Small intestine (tissue), 7 donors: ENCODE measurements around the gene TNNI3K. TPM values are rescaled to one million over a fixed set of nuclear protein-coding genes. Genes with fewer than 3 reads are reported as not detected.

ENCODE experiments used
- DNase-seq, 2 donors: peaks; one replicate each; pipeline versions ENCODE4 v3.0.0 to v3.0.0-alpha.2; 2013
- FAIRE-seq: peaks from 2 replicates; lab custom pipeline; 2012; peaks lifted over from hg19 to GRCh38; lab: Jason Lieb, UNC
- H3K27ac ChIP-seq, 3 donors: one replicate each; pipeline ENCODE4 v1.5.1; 2013; ENCODE audit warnings: low read length in 2 of 3, mild to moderate bottlenecking in 2 of 3, control low read depth in 1 of 3, inconsistent platforms in 1 of 3, low read depth in 1 of 3, moderate library complexity in 1 of 3
- H3K27me3 ChIP-seq, 3 donors: one replicate each; pipeline ENCODE4 v1.6.1; 2013; ENCODE audit warnings: low read length in 3 of 3, inconsistent platforms in 1 of 3; ENCODE audit not compliant: control insufficient read depth in 3 of 3, insufficient read depth in 3 of 3
- H3K36me3 ChIP-seq, 3 donors: one replicate each; pipeline ENCODE4 v1.6.1; 2013; ENCODE audit warnings: low read length in 3 of 3, inconsistent platforms in 1 of 3, low read depth in 1 of 3, mild to moderate bottlenecking in 1 of 3, moderate library complexity in 1 of 3; ENCODE audit not compliant: control insufficient read depth in 3 of 3, insufficient read depth in 2 of 3
- H3K4me1 ChIP-seq, 3 donors: one replicate each; pipeline ENCODE4 v1.6.1; 2013; ENCODE audit warnings: low read length in 2 of 3, inconsistent platforms in 1 of 3, low read depth in 1 of 3, mild to moderate bottlenecking in 1 of 3, moderate library complexity in 1 of 3; ENCODE audit not compliant: control insufficient read depth in 3 of 3, insufficient read depth in 2 of 3
- H3K4me3 ChIP-seq, 3 donors: one replicate each; pipeline ENCODE4 v1.5.1; 2013; ENCODE audit warnings: low read length in 3 of 3, control low read depth in 1 of 3, inconsistent platforms in 1 of 3, low read depth in 1 of 3, mild to moderate bottlenecking in 1 of 3, moderate library complexity in 1 of 3
- H3K9me3 ChIP-seq, 2 donors: one replicate each; pipeline ENCODE4 v1.6.1; 2013; ENCODE audit warnings: low read depth in 1 of 2, low read length in 1 of 2; ENCODE audit not compliant: control insufficient read depth in 2 of 2, insufficient read depth in 1 of 2
- WGBS, 3 donors: extraction: QIAGEN DNeasy Blood & Tissue Kit; methylation state at CpG; one replicate each; pipeline ENCODE4 v1.1.7; 2013; 5-methylcytosine and 5-hydroxymethylcytosine counted together
- polyA plus RNA-seq, 4 donors: library from polyadenylated mRNA; stranded (reverse) in 3 of 4; unstranded in 1 of 4; fragments of 200-250 nt in 3 of 4; fragments of 120-200 nt in 1 of 4; gene quantifications; one replicate each; pipeline versions ENCODE4 v1.2.1 to v1.2.3, GENCODE V29; 2013
- donor health status: healthy with polysubstance abuse.
- donor health status: control.
- donor health status: control.
- donor health status: Bipolar disorder and iron deficiency.
- donor health status: healthy.

TNNI3K gene
- polyA plus RNA-seq, 4 donors, result 0.24 to 0.32 TPM; not detected in 2

DNA sequence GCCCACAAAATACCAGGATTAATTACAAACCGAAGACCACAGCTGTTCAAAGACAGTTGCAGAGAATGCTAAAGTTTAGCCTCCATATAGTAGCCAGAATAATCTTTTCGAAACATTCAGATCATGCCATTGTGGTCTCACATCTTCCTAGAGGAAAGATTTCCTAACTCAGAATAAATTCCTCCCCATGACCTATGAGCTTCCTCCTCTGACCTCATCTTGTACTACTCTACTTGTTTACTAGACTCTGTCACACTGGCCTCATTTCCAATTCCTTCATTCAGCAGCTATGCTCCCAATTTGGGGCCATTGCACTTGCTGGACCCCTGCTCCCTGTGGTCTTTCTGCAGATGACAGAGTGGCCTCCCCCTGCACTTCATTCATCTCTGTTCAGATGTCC, 349.0 kb downstream of the TNNI3K start:
- Histone ChIP-seq H3K4me3 (no peak overlapping the region), H3K27me3 (no peaks in the 10 kb centered on the region), H3K4me1 (no peaks in the 10 kb centered on the region), H3K36me3 (no peaks in the 10 kb centered on the region), H3K9me3 (no peaks in the 10 kb centered on the region), H3K27ac (no peak overlapping the region)
- no peak for FAIRE-seq
- WGBS, 3 donors, result 79 to 82% (median 81%) methylated on average over 2 of the region's 2 CpGs
- DNase-seq, result no peak

DNA sequence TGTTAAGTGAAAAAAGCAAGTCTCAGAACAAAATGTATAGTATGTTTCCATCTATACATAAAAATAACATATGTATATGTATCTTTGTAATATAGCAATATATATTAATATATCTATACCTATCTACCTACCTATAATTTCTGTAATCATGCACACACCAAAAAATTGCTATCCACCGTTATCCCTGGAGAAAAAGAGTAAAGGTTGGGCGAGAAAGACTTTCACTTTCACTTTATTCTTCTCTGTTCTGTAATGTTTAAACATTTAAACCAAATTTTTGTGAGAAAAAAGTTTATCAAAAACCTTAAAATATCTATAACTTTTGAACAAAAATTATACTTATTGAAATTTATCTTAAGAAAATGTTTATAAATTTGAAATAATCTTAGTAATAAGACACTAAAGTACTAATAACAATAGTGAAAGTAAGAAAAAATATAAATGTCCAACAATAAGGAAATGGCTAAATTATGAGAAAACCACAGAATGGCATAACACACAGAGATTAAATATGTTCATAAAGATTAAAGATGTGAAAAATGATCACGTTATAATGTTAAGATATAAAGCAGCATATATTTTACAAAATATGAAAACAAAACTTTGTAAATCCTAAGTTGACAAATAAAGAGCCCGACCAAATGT, 351.2 kb downstream of the TNNI3K start:
- Histone ChIP-seq H3K4me3 (no peak overlapping the region), H3K4me1 (no peaks in the 10 kb centered on the region), H3K36me3 (no peaks in the 10 kb centered on the region), H3K9me3 (no peaks in the 10 kb centered on the region), H3K27me3 (no peaks in the 10 kb centered on the region), H3K27ac (no peak overlapping the region)
- DNase-seq, result no peak
- 37 to 67% (median 39%) methylated on average over 4 of the region's 4 CpGs for WGBS, 3 donors
- FAIRE-seq, result peak; percentile 93

DNA sequence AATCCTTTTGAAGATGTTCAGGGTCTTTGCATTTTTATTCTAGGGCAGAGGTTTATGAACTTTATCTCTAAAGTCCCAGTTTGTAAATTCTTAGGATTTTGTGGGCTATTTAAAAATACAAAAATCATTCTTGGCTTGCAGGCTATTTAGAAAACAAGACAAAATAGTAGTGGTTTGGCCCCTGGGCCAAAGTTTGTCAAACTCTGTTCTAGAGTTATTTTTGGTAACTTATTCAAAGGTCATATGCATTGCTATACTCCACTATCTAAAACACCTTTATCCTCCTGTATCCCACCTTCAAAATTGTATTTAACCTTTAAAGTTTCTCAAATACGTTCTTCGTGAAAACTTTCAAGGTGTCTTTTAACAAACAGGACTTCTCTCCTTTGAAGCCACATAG, 352.7 kb downstream of the TNNI3K start:
- Histone ChIP-seq H3K9me3 (no peaks in the 10 kb centered on the region), H3K36me3 (no peaks in the 10 kb centered on the region), H3K27me3 (no peaks in the 10 kb centered on the region), H3K27ac (no peak overlapping the region), H3K4me1 (no peaks in the 10 kb centered on the region), H3K4me3 (no peak overlapping the region)
- no peak for FAIRE-seq
- 91 to 95% (median 93%) methylated on average over 2 of the region's 2 CpGs for WGBS, 3 donors
- no peak for DNase-seq

DNA sequence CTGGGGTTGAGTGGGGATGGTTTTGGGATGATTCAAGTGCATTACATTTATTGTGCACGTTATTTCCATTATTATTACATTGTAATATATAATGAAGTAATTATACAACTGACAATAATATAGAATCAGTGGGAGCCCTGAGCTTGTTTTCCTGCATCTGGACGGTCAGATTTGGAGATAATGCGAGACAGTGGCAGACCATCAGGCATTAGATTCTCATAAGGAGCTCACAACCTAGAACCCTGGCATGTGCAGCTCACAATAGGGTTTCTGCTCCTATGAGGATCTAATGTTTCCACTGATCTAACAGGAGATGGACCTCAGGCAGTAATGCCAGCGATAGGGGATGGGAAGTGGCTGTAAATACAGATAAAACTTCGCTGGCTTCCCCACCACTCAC, 355.1 kb downstream of the TNNI3K start:
- DNase-seq, result no peak
- no peak for FAIRE-seq
- 56 to 75% (median 71%) methylated on average over 5 of the region's 5 CpGs for WGBS, 3 donors

DNA sequence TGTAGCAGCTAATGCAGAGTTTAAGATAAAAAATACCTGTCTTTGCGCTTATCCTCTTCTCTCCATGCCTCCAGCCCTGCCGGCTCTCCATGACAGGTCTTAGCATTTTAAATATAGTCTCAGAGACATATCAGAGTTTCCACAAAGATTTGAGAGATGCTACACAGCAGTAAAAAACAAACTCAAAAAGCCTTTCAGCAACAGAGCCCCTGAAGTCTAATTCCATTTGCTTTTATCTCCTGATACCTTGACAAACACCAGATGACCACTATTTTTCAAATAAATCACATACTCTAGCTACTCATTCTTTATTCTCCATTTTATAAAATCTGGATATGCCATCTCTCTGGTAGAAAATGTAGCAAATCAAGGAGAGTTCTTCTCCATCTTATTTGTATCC, 356.8 kb downstream of the TNNI3K start:
- H3K4me1 ChIP-seq, result no peaks in the 10 kb centered on the region
- H3K4me3 ChIP-seq, result no peak overlapping the region
- WGBS, 3 donors, result 69 to 75% (median 74%) methylated on average over 2 of the region's 2 CpGs
- DNase-seq, result no peak
- H3K27me3 ChIP-seq, result no peaks in the 10 kb centered on the region
- no peaks in the 10 kb centered on the region for H3K36me3 ChIP-seq
- no peak overlapping the region for H3K27ac ChIP-seq
- FAIRE-seq, result no peak
- no peaks in the 10 kb centered on the region for H3K9me3 ChIP-seq

More for the DNA sequence above, 355.1 kb downstream of the TNNI3K start:
- Histone ChIP-seq H3K4me3 (no peak overlapping the region), H3K9me3 (no peaks in the 10 kb centered on the region), H3K36me3 (no peaks in the 10 kb centered on the region), H3K27ac (no peak overlapping the region), H3K27me3 (no peaks in the 10 kb centered on the region), H3K4me1 (no peaks in the 10 kb centered on the region)

DNA sequence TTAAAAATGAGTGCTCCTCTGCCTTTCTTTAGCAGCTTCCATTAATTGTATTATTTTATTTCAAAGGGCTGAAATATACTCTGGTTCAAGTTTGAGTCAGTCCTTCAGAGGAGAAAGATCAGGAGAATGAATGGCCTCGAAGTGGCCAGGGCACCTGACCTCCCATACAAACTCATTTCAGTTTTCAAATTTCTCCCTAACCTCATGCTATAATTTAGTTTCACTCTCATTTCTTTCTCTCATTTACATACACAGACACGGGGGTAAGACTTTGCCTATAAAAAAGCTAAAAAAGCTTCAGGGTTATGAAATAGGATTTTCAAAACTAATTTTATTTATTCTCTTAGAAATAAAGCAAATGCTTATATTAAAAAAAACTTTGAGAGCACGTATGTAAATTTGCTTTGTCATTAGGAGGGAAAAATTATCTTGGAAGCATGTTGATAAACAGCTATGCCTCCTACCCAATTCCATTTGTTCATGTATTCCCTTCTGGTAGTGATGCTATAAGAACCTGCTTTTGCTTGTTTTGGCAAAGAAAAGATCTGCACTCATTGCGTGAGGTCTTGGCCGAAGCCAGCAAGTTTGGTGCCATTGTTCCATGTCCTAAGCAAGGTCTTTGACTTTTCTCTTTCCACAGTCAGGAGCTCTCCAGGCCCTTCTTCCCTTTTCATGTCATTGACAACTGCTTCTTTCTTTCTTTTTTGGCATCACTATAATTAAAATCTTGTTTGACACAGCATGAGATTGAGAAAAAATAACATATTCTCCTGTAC, 357.6 kb downstream of the TNNI3K start:
- no peaks in the 10 kb centered on the region for H3K27me3 ChIP-seq

More for the DNA sequence above, 357.6 kb downstream of the TNNI3K start:
- DNase-seq (no peak), FAIRE-seq (no peak)
- Histone ChIP-seq H3K4me3 (no peak overlapping the region), H3K9me3 (no peaks in the 10 kb centered on the region), H3K4me1 (no peaks in the 10 kb centered on the region), H3K27ac (no peak overlapping the region), H3K36me3 (no peaks in the 10 kb centered on the region)
- WGBS, 3 donors, result 66 to 76% (median 70%) methylated on average over 5 of the region's 5 CpGs

Other genes with a start within 250 kb of the TNNI3K start
- gene LRRIQ3, start 37.2 kb upstream of the TNNI3K start, polyA plus RNA-seq, result 1 to 10 TPM in 1 of 4 donors, under 1 TPM in 3; 0.22 to 1.0 (median 0.33) TPM
- 10 to 100 TPM in 2 of 4 donors, 1 to 10 TPM in 2; 6.8 to 21.8 (median 10.8) TPM for gene FPGT, start 37.1 kb upstream of the TNNI3K start, polyA plus RNA-seq